HG03442 (cell line): ENCODE results near the gene GABBR2.

ENCODE experiments used
- ATAC-seq: cut with Tn5 transposase; IDR thresholded peaks from one replicate; pipeline ENCODE4 v1.9.1; 2021; ENCODE audit warnings: mild to moderate bottlenecking, moderate library complexity; ENCODE audit not compliant: unreplicated experiment

GABBR2 gene

DNA sequence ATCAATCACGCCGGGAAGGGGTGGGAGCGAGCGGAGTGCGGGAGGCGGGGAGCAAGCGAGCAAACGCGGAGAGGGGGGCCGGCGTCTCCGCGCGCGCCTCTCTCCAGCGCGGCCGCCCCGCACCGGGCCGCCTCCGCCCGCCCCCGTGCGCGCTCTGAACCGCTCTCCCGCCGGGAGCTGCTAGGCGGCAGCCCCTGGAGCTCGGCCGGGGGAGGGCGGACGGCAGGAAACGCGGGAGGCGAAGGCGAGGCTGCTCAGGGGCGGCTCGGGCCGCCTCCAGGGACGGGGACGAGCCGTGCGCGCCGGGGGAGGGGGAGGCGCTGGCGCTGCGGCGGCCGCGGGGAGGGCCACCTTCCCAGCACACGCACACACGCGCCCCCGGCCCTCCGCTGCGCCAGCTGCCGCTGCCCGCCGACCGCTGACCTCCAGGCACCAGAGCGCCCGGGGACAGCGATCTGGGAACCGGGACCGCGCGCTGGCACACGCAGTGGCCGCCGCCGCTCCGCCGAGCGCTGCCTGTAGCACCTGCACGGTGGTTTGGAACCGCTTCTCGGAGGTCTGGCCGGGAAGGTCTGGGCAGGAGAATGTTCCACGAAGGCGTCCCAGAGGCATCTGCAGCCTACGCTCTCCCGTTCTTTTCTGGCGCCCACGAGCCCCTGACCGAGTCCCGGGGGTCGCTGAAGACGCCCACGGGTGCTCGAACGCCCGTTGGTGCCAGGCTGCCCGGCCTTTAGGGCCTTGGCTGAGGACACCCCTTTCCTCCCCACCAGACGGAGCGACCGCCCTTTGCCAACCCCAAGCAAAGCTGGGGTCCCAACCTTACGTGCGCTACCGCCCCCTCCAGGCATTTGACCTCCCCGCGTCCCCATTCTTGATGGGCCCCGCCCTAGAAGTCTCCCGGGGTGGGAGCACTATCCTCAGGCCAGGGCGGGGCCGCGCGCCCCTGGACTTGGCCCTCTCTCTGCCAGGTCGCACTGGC lies at the start of gene GABBR2:
TSS of gene GABBR2 (minus strand) at position 3 of the 979 bp plus-strand sequence. CDS start 198 bp downstream, outside the sequence.
- ATAC-seq: no peak

DNA sequence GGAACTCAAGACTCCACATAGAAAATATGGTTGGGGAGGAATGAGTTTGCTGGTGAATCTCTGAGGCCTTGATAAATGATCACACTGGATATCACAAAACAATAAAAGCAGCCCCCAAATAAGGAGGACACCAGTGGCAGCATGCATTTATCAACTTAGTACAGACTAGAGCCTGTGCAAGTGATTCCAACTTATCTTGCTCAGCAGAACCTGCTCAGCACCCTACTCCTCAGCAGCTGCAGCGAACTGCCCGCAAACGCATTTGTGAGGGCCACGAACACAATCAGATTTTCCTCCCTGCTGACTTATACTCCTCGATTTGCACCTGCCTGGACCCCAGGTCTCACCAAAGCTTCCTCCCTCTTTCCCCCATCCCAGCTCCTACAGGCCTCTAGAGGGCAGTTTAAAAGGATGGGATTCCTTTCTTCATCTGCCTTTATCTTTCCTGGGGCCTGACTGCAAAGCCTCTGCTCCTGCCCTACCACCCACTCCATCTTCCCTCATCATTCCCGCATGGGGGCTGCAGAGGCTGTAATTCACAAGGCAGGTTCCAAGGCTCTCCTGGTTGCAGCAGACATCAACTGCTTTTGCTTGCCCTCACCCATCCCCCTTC lies 46.4 kb upstream of the GABBR2 start:
- ATAC-seq: no peak

DNA sequence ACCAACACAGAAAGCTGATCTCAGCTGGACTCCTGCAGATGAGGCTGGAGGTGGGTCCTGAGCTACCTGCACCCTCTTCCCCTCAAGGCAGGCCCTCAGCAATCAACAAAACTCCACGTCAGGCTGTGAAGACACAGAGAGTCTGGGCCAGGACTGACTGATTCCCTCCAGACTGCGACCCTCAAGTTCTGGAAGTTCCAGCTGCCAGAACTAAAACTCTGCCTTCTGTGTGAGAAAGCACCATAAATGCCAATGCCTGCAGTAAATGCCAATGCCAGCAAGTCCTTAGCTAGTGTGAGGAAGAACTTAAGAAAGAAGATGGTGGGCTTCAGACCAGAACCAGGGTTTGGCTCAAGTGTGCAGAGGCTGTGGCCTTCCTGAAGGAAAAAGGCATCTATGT lies 42.5 kb upstream of the GABBR2 start:
- no peak for ATAC-seq

DNA sequence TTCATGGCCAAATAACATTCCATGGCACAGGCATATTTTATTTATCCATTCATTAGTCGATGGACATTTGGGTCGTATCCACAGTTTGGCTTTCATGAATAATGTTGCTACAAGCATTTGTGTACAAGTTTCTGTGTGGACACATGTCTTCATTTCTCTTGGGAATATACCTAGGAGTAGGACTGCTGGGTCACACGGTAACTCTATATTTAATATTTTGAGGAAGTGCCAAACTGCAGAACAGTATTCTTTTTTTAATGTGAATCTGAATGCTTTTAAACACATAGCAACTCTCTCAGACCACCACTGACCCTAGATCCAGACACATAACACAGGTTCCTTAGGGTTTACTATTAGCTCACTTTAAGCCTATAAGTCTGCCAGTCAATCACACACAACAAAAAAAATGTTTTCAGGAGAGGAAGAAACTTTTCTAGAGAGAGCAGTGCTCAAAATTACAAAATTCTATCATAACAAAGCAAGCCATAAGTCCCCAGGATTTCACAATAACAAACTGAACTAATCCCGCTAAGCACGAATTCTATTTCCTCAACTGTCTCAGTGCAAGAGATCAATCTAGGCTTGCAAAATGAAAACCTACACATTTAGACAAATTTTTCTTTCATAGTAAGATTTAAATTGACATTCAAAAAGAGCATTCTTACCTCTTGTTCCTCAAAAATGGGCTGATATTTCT lies 41.8 kb upstream of the GABBR2 start:
- ATAC-seq: no peak

DNA sequence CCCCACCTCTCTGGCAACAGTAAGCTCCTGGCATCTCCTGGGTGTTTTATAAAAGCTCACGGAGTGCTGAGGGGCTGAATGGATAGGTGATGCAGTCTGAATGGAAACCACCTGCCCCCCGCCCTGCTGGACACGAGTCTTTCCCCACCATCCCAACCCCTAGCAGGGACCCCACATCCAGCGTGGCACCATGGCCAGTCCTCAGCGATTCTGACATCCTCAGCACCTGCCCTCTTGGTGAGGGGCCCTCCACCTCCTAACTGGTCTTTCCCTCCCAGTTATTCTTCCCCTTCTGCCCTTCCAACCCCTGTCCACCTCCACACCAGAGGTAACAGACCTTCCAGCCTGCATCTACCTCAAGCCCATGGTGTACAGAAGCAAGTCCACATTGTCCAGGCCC lies 38.7 kb upstream of the GABBR2 start:
- ATAC-seq: no peak

DNA sequence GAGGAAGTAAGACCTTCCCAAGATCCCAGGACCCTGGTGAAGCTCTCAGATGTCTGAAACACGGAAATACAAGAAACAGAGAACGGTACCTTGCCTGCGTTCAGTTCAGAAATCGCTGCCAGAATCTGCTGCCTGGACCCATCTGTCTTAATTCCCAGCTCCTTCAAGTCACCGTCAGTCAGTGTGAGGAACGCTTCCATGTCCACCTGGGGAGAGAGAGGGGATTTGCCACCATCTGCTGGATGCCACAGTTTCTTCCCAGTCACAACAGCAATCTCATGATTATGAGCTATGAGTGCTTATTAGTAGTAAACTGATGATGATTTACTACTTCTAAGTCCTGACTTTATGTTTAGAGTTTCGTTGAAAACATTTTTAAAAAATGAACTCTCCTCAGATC lies 36.7 kb upstream of the GABBR2 start:
- no peak for ATAC-seq

DNA sequence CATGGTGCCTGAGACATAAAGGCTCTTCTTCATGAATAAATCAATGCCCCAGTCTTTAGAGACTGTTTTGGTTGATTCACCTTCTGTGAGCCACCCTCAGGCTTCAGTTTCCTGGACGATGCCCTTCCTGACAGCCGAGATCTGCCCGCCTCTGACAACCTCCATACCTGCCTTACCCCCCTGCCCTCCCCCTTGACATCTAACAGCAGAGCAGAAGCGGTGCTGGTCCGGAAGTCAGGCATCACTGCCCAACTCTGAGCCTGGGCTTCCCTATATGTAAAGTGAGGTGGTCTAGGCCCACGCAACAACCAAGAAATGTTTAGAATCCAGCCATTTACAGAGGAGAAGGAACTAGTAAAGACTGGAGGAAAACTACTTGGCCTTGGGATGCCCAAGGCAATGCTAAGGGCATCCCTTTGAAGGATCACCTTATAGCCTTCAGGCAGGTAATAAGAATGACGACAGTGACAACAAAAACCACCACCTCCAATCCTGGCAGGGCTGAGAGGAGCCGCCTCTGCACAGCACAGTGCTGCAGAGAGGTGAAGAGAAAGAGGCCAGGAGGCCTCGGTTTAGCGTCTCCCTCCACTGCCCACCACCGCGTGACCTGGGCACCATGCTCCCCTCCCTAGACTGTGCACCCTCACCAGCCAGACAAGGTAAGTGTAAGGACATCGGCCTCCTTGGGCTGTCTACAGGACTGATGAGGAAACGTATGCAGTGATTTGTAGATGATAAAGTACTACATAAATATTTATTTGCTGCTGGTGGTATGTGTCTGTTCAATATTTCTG lies 35.3 kb upstream of the GABBR2 start:
- ATAC-seq: no peak

DNA sequence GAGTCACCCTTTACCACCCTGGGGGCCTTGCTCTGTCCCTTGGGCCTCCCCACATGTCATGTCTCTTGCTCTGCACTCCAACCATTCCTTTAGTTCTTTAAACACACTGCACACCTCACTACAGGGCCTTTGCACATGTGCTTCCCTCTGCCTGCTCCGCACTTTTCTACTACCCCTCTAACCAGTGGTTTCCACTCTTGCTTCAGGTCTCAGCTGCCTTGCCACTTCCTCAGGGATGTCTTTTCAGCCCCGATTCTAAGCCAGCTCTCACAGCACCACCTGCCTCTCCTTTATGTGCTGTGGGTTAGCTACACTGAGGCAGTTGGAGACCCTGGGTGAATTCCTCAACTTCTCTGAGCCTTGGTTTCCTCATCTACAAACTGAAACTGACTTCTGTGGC lies 34.6 kb upstream of the GABBR2 start:
- ATAC-seq: no peak

DNA sequence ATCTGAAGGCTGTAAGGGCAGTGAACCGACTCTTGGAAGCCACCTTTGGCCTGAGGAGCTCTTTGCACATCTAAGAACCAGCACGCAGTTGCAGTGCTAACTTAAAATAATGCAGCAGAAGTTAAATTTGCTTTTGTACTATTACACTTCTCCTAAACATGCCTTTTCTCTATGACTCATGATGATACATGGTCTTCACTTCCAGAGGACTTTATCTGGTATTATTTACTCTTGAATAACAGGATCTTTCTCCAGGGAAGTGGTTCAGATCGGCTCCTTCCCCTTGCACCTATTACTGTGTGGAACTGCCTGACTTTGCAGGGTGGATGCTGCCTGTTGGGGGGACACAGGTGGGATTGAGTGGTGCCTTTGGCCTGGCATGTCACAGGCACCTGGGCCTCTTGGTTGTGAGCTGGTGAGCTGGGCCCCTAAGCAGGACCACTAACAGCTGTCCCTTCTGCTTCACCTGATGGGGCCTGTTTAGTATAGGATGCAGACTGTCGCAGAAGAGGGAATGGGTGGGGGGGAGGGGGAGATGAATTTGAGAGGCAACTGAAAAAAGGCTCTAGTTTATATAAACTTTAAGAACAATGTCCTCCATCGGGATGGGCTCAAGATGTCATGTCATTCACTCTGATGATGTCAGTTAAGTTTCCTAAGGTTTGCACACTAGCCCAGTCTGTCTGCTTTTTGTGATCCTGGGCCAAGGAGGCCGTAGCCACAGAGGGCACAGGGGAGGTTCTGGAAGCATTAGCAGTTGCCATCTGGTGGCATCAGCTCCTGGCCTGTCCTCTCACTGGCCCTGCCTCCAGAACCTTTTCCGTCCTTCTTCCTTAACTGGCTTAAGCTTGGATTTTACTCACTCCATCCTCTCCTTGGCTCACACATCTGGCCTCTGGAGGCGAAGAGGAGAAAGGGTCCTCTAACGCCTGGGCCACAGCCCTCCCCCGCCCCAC lies 33.9 kb upstream of the GABBR2 start:
- no peak for ATAC-seq

DNA sequence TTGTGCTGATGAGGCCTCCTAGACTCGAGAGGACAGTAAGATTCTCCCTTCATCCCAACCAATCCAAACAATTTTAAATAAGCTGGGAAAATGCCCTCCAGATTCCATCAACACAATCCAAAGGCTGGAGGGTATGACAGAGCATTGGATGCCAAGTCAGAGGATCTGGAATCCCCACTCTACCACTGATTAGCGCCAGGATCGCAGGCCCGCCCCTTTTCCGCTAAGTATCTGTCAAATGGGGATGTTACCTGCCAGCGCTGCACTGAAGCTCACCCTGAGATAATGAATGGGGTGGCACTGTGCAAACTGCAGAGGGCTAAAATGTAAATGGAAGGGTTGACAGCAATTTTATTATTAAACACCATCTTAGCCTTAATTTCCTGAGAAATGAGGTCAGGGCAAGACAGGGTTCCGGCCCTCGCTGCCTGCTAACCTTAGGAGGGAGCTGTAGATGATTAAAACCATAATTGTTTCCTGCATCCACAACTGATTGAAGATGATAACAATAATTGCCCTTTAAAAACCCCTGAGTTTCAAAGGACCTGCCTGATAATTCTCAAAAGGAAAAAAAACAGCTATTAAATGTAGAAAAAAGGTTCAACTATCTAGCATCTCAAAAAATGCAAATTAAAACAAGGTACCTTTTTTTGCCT lies 31.6 kb upstream of the GABBR2 start:
- no peak for ATAC-seq

DNA sequence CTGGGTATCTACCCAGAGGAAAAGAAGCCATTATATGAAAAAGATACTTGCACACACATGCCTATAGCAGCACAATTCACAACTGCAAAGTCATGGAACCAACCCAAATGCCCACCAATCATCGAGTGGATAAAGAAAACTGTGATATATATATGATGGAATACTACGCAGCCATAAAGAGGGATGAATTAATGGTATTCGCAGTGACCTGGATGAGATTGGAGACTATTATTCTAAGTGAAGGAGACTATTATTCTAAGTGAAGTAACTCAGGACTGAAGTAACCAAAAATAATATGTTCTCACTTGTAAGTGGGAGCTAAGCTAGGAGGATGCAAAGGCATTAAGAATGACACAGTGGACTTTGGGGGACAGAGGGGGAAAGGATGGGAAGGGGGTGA lies 30.0 kb upstream of the GABBR2 start:
- no peak for ATAC-seq

DNA sequence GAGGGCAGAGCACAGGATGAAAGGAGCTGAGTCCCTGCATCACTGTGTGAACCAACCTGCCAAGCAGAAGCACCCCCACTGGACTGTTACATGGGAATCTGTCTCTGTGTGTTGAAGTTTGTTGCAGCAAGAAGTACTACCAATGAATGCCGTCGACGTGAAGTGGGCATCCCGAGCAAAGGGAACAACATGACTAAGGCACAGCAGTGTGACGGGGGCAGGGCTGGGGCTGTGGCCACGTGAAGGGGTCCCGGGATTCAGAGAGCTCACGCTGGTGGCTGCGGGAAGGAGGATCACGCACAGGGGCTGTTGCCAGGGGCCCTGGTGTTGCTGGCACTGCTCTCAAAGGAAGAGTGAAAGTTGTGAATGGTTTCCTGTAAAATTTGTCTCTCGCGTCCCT lies 27.5 kb upstream of the GABBR2 start:
- ATAC-seq: no peak

DNA sequence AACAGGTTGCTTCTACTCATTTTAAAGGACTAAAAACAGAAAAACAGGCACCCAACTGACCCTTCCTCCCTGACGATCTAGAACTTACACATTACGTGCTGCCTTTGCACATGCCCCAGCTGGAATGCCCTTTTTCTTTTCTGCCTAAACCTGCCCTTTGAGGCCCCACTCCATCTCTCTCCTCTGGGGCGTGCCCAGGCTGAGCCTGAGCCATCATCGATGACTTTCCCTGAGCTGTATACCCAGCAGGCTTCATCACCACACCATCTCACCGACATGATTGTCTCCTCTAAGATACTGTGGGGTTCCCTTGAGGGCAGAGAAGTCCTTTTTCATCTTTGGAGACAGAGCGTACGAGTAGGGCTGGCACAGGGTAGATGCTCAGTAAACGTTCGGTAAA lies 24.1 kb upstream of the GABBR2 start:
- no peak for ATAC-seq

DNA sequence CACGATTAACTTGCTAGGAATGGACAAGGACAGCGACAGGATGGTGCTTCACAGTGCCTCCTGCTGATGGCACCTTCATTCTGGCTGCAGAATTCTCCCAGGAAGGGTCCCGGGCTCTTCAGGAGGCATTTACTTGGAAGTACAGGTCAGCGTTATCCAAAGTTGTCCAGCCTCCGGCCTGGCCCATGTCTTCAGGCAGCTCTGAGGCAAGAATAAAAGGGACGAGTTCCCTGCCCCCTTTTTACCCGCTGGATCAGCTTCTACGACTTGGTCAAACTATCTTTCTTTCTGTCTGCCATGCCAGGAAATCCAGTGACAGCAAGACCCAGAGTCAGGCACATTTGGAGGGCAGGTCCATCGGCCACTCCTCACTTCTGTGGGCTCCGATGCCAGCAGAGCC lies 23.4 kb upstream of the GABBR2 start:
- no peak for ATAC-seq

DNA sequence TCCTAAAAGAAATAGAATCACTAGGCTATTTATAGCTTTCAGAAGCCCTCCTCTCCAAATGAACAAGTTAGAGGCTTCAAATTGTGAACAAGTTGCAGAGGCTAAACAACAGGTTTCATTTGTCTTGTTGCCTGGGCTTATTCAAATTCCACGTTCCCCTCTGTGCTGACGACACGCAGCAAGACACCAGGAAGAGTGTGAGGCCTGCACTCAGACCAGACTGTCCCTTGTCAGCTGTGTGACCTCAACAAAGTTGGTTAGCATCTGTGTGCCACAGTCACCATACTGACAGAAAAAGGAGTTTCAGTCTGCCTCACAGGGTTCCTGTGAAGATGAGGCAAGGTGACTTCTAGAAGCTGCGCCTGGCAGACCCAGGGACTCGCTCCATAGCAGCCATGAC lies 22.1 kb upstream of the GABBR2 start:
- no peak for ATAC-seq

DNA sequence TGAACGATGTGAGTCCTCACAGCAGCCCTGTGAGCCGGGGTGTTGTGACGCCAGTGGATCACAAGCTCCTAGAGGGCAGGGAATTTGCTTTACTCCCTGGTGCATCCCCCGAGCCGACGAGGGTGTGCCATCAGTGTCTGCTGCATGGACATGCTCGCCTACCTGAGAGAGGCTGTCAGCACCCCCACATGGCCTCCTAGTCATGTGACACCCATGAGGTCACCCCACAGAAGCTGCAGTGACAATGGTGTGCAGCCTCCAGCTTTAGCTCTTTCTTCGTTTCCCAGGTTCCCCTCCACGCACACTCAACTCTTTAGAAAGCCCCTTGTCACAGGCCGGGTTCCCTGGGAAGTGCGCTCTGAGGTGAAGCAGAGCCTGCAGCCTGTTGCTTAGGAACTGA lies 19.8 kb upstream of the GABBR2 start:
- ATAC-seq: no peak

DNA sequence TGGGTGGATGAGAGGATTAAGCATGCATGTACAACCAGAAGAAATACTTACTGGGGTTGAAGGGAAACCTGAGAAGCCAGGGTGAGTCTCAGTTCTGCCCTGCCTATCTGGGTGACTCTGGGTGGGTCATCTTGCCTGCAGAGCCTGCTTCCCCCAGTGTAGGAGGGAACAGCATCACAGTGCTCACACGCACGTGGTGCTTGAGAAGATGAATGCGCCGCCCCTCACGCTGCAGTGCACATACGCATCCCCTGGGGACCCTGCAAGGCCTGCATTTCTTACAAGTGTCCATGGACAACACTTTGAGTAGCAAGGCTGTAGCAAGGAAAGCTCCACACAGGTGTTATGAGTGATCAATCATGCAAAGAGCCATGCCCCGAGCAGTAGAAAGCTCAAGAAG lies 18.7 kb upstream of the GABBR2 start:
- no peak for ATAC-seq

DNA sequence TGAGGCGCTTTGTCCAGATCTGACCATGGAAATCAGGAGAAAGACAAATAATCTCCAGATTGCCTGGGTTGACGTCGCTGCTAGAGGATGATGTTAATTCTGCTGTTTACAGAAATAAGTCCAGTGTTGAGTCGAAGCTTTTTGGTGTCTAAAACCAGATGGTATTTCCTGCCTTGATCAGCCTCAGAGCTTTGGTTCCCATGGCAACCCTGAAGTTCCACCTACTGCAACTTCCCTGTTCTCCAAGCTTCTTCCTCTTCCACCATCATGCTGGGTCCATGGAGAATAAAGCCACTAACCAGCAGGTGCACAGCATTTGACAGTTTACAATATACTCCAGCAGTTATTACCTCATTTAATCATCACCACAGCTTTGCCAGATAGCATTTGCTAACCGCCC lies 18.0 kb upstream of the GABBR2 start:
- no peak for ATAC-seq

DNA sequence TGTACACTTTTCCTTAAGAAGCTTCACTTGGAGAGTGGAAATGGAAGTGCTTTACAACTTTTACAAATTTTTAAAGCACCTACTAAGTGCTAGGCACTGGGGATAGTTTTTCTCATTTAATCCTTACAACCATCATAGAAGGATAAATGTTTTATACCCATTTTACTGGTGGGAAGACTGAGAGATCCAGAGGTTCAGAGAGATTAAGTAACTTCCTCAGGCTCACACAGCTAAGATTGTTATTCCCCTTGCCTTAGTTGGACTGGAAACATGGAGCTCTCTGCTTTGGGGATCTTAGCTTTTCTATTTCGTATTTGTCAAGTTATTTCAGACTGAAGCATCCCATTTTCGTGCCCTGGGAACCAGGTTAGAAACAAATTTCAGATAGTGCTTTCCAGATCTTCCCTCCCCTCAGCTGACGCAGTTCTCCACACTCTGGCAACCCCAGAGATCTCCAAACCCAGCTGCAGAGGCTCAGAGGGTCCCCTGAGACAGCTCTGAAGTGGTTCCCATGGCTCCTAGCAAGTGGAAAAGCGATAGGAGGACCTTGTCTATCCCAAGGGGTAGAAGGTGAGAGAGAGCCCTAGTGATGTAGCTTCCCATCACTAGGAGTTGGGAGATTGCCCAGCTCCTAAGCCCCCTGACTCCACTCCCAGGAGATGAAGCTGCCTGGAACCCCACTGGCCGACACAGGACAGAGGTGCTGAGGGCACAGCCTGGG lies 16.2 kb upstream of the GABBR2 start:
- ATAC-seq: no peak
